Thyroid gland (tissue), 4 donors: Measurements from ENCODE around the gene DICER1. TPM values are rescaled to one million over a fixed set of nuclear protein-coding genes. Genes with fewer than 3 reads are reported as not detected.

Experiments
- DNase-seq, 2 donors: peaks; one replicate each; pipeline ENCODE4 v3.0.0-alpha.2; 2019
- H3K27ac ChIP-seq, 3 donors: fragments of 200-600 bp; sonication (generic); 1 replicate in 2 of 3; 2 replicates in 1 of 3; pipeline ENCODE4 v1.5.1; 2016 to 2019; ENCODE audit warnings: mild to moderate bottlenecking in 1 of 3, moderate library complexity in 1 of 3
- H3K27me3 ChIP-seq: fragments of 200-600 bp; sonication (generic); one replicate; pipeline ENCODE4 v1.5.1; 2019
- H3K36me3 ChIP-seq, 2 donors: fragments of 200-600 bp; sonication (generic); one replicate each; pipeline ENCODE4 v1.5.1; 2016 to 2019
- H3K4me1 ChIP-seq, 2 donors: fragments of 200-600 bp; sonication (generic); one replicate each; pipeline ENCODE4 v1.5.1; 2017 to 2019
- H3K4me3 ChIP-seq, 3 donors: fragments of 200-600 bp; sonication (generic); replicated peaks in 1 of 3; 1 replicate in 2 of 3; 2 replicates in 1 of 3; pipeline ENCODE4 v1.5.1; 2016; ENCODE audit warnings: mild to moderate bottlenecking in 1 of 3
- H3K9me3 ChIP-seq: fragments of 200-600 bp; sonication (generic); one replicate; pipeline ENCODE4 v1.5.1; 2017
- POLR2A ChIP-seq, 2 donors: fragments of 450-650 bp; IDR thresholded peaks; one replicate each; pipeline ENCODE4 v1.6.1; 2017; ENCODE audit warnings: antibody characterized with exemption in 2 of 2, mild to moderate bottlenecking in 2 of 2, moderate library complexity in 1 of 2
- WGBS, 2 donors: methylation state at CpG; one replicate each; pipeline ENCODE4 v1.1.5; 2017; 5-methylcytosine and 5-hydroxymethylcytosine counted together
- intact Hi-C: fragments of 100-400 bp; cut with DNase I; formaldehyde crosslinking; loops from one replicate; pipeline ENCODE4 v1.15.1; 2023
- total RNA-seq, 4 donors: library from RNA; depleted of rRNA; stranded (reverse); fragments of >200 nt; gene quantifications; one replicate each; pipeline ENCODE4 v1.2.3, GENCODE V29; 2016
- TF ChIP-seq, protein P1 (sequence below), 6 experiments: fragments of 200-600 bp in 3 of 6; fragments of 450-650 bp in 3 of 6; sonication (generic) in 3 of 6; IDR thresholded peaks; one replicate each; pipeline ENCODE4 v1.5.1; 2016 to 2019; ENCODE audit warnings: antibody characterized with exemption in 6 of 6, mild to moderate bottlenecking in 2 of 6, inconsistent platforms in 1 of 6, moderate library complexity in 1 of 6

DICER1 gene
- total RNA-seq, 4 donors from 2014 or later: 66.5 to 96.8 (median 78.8) TPM

DNA sequence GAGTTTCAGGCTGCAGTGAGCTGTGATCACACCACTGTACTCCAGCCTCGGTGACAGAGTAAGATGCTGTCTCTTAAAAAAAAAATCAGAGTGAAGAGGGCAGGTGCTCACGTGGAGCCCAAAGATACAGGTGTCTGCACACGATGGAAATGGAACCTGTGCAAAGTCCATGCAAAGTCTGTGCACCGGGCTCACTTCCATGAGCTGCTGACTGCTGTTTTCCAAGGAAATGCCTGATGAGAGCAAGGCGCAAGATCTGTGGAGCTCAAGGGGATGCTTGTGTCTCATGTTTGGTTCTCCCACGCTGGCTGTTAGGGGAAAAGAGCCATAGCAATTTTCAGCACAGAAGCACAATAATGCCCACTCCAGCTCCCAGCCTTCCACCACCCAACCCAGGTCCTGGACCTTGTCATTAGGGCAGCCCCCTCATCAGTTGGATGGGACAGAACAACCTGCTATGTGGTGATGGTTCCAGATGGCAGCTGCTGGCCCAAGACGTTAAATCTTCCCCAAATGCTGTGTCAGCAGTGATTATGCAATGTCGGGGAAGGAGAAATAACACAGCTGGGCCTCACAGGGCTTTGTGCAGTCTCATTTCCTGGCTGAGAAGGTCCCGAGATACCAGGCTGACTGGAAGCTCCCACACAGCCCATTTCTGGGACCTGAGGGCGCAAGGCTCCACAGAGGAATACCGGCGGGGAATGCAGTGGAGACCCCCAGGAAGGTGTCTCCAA lies 27.9 kb upstream of the DICER1 start:
- Histone ChIP-seq H3K4me1 (peaks cover 39 to 43% of the 10 kb centered on the region in 2 donors), H3K27me3 (no peaks in the 10 kb centered on the region), H3K4me3 (no peak overlapping the region), H3K36me3 (no peaks in the 10 kb centered on the region), H3K9me3 (no peaks in the 10 kb centered on the region), H3K27ac (peak overlapping the region in 2 of 3 donors; percentile 30 to 47)
- 78 to 79% methylated on average over 12 of the region's 12 CpGs for WGBS, 2 donors
- DNase-seq: peak in 1 of 2 donors; percentile 8
- intact Hi-C loops: no loop called here
- TF ChIP-seq, protein P1, sequence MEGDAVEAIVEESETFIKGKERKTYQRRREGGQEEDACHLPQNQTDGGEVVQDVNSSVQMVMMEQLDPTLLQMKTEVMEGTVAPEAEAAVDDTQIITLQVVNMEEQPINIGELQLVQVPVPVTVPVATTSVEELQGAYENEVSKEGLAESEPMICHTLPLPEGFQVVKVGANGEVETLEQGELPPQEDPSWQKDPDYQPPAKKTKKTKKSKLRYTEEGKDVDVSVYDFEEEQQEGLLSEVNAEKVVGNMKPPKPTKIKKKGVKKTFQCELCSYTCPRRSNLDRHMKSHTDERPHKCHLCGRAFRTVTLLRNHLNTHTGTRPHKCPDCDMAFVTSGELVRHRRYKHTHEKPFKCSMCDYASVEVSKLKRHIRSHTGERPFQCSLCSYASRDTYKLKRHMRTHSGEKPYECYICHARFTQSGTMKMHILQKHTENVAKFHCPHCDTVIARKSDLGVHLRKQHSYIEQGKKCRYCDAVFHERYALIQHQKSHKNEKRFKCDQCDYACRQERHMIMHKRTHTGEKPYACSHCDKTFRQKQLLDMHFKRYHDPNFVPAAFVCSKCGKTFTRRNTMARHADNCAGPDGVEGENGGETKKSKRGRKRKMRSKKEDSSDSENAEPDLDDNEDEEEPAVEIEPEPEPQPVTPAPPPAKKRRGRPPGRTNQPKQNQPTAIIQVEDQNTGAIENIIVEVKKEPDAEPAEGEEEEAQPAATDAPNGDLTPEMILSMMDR (IDR thresholded peaks at IDR 0.05): no peak
- no peak for TF ChIP-seq POLR2A (IDR thresholded peaks at IDR 0.05)

DNA sequence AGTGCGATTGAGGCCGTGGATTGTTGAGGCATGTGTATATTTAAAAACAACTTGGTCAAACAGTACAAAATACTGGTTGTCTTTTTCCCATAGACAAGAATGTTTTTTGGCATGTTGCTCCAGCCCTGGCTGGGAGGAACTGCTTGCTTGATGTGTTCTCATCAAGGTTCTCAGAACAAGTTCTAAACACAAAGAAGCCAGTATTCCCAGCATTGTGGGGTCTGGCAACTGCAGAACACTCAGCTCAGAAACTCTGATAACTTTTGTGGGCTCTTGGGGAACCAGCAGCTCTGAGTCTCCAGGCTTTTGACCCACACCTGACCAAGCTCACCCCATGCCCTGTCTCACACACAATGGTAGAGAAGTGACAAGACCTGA lies 27.1 kb upstream of the DICER1 start:
- Histone ChIP-seq H3K36me3 (no peaks in the 10 kb centered on the region), H3K9me3 (no peaks in the 10 kb centered on the region), H3K4me3 (no peak overlapping the region), H3K27ac (peak overlapping the region in 2 of 3 donors; percentile 26 to 47), H3K4me1 (peaks cover 31 to 35% of the 10 kb centered on the region in 2 donors), H3K27me3 (no peaks in the 10 kb centered on the region)
- intact Hi-C loops: no loop called here
- DNase-seq: peak; percentile 22 to 37
- TF ChIP-seq, protein P1 (IDR thresholded peaks at IDR 0.05): no peak
- no peak for TF ChIP-seq POLR2A (IDR thresholded peaks at IDR 0.05)
- WGBS, 2 donors: 9 to 10% methylated on average over 2 of the region's 2 CpGs

DNA sequence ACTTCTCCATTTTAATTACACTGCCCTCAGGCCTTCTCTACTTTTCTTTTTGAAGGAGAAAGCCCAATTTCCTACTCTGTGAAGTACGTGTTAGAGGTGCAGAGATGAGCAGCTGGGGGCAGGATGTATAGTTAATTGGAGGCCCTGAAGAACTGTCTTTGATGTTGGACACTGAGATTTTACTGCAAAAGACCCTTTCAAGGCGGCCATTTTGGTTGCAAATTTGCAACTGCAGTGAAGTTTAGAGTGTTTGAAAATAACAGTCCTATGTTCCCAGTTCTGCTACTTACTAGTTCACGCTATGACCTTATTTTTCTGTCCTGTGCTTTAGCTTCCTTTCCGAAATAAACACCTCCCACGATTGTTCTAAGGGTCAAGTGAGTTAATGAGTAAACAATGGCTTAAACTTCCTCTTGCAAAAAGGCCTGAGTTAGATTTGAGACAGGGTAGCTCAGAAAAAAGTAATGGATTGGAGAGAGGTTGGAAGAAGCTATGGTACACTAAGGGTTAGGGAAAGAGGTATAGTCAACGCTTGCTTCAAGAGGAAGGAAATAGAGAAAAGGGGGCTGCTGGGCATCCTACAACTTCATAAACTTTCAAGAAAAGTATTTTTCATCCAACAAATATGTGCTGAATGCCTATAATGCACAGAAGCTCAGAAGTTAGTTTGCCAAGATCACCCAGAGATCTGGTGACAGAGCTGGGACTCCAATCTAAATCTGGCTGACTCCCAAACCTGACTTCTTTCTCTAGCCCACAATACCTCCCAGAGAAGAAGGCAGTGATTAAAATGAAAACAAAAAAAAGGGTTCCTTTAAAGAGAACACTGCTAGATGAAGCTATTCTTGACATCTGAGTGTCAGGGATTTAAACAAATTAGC lies 26.4 kb upstream of the DICER1 start:
- no peak for DNase-seq
- peak overlapping the region in 2 of 3 donors; percentile 26 to 47 for H3K27ac ChIP-seq
- H3K9me3 ChIP-seq: no peaks in the 10 kb centered on the region
- intact Hi-C loops: no loop called here
- peaks cover 26 to 29% of the 10 kb centered on the region in 2 donors for H3K4me1 ChIP-seq
- TF ChIP-seq POLR2A (IDR thresholded peaks at IDR 0.05): no peak
- TF ChIP-seq, protein P1 (IDR thresholded peaks at IDR 0.05): no peak
- WGBS, 2 donors: 75 to 76% methylated on average over 6 of the region's 6 CpGs
- no peaks in the 10 kb centered on the region for H3K27me3 ChIP-seq
- H3K4me3 ChIP-seq: no peak overlapping the region
- H3K36me3 ChIP-seq: no peaks in the 10 kb centered on the region

DNA sequence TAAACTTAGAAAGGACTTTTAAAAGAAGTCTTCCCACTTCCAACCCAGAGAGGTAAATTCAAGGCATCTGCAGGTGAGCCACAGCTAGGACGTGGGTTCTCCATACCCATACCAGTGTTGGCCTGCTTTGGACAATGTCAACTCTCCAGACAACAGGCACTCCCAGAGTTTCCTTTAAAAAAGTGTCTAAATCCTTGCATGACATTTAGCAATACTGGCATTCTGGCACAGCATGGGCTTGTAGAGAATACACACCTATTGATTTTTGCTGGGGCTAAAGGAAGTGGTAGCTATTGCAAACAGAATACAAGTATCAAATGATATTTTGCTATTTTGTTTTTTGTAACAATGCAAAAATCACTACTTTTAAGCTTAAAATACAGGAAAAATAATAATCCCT lies 25.8 kb upstream of the DICER1 start:
- Histone ChIP-seq H3K4me3 (no peak overlapping the region), H3K36me3 (no peaks in the 10 kb centered on the region), H3K27me3 (no peaks in the 10 kb centered on the region), H3K9me3 (no peaks in the 10 kb centered on the region), H3K4me1 (peaks cover 24 to 26% of the 10 kb centered on the region in 2 donors), H3K27ac (no peak overlapping the region)
- TF ChIP-seq, protein P1 (IDR thresholded peaks at IDR 0.05): no peak
- TF ChIP-seq POLR2A (IDR thresholded peaks at IDR 0.05): no peak
- intact Hi-C loops: no loop called here
- WGBS, 2 donors: 85 to 96% methylated on average over 1 of the region's 1 CpG
- DNase-seq: no peak

DNA sequence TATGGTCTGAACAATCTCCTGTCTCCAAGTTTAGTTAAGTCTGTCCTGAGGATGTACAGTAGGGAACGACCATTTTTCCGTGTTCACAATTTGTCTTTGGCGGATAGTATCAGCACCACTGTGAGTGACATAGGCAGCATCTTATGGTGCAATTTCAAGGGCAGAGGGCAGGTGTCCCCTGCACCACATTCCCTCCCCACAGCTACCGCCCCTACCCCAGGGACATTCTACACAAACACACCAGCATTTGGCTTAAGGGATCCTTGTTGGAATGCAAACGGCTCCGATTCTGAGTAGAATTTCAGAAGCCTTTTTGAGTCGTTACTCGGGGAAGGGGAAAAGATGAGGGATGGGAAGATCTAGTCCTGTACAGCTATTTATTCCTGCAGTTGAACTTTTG lies 25.1 kb upstream of the DICER1 start:
- no peak for TF ChIP-seq POLR2A (IDR thresholded peaks at IDR 0.05)
- TF ChIP-seq, protein P1 (IDR thresholded peaks at IDR 0.05): no peak
- Histone ChIP-seq H3K4me1 (peaks cover 24 to 26% of the 10 kb centered on the region in 2 donors), H3K27me3 (no peaks in the 10 kb centered on the region), H3K4me3 (no peak overlapping the region), H3K9me3 (no peaks in the 10 kb centered on the region), H3K27ac (no peak overlapping the region), H3K36me3 (no peaks in the 10 kb centered on the region)
- WGBS, 2 donors: 84 to 88% methylated on average over 8 of the region's 8 CpGs
- intact Hi-C loops: no loop called here
- no peak for DNase-seq
